ENCODE results near the gene MDH2. TPM values are rescaled to one million over a fixed set of nuclear protein-coding genes. Genes with fewer than 3 reads are reported as not detected.

MDH2 gene, protein sequence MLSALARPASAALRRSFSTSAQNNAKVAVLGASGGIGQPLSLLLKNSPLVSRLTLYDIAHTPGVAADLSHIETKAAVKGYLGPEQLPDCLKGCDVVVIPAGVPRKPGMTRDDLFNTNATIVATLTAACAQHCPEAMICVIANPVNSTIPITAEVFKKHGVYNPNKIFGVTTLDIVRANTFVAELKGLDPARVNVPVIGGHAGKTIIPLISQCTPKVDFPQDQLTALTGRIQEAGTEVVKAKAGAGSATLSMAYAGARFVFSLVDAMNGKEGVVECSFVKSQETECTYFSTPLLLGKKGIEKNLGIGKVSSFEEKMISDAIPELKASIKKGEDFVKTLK
- 26.8 and 29.4 TPM in 2 replicates for total RNA-seq

DNA sequence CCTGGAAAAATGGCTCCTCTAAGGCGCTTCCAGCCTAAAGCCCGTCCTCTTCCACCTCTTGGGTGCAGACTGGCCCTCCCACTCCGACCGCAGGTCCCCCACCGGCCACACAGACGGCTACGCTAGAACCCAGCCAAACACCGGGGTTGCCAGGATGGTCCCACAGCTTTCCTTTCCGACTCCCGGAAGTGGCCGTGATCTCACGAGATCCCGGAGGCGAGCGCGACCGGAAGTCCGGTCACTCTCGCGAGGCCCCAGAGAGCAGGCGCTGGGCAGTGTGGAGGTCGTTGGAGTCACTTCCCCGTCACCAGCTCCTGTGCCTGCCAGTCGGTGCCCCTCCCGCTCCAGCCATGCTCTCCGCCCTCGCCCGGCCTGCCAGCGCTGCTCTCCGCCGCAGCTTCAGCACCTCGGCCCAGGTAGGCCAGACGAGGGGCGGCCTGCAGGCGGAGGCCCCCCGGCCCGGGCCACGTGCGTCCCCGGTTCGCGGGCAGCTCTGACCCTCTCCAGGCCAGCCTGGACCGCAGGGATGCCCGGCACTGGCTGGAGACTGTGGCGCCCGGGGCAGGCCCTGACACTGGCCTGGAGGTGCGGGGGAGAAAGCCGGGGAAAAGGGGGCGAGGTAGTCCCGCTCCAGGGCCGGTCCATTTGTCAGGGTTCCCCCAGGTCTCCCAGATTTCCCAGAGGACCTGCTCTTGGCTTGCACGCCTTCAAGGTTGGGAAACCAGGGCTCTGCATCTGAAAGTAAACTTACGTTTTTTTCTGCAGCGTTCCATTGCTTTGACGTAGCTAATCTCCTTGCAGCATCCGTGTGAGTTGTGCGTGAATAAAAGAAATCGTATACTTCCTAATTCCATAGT, at the start of gene MDH2, which contains the start of gene STYXL1:
Gene MDH2 (plus strand): TSS at position 296 of the 857 bp plus-strand sequence. CDS start 55 bp downstream, at position 351.
Gene STYXL1 (minus strand): TSS at position 190 of the 857 bp plus-strand sequence. CDS start 17,477 bp downstream, outside the sequence.

Other genes with a start within 250 kb of the MDH2 start
- gene CCL24, start 234.3 kb upstream of the MDH2 start, total RNA-seq = not detected in 2 replicates
- gene RHBDD2, start 169.1 kb upstream of the MDH2 start, total RNA-seq = 11.1 and 13.9 TPM in 2 replicates
- 90.2 and 95.1 TPM in 2 replicates for gene POR, start 133.0 kb upstream of the MDH2 start, total RNA-seq
- gene TMEM120A, start 53.5 kb upstream of the MDH2 start, total RNA-seq = 52.0 and 106 TPM in 2 replicates
- 21.7 and 25.4 TPM in 2 replicates for gene STYXL1, start 106 bp upstream of the MDH2 start, total RNA-seq
- 1.7 and 2.8 TPM in 2 replicates for gene SRRM3, start 153.8 kb downstream of the MDH2 start, total RNA-seq

Measured in dermis lymphatic vessel endothelial cell (primary cell).